K562 (cell line): ENCODE results near the gene PMFBP1. TPM values are rescaled to one million over a fixed set of nuclear protein-coding genes. Genes with fewer than 3 reads are reported as not detected.

Source experiments
- ATAC-seq: fragments of 200-7000 bp; cut with Tn5 transposase; 3 replicates; pipeline ENCODE4 v1.9.1; 2020; ENCODE audit warnings: moderate library complexity
- BruUV-seq: library from RNA; stranded (reverse); fragments of 400-500 nt; replicated peaks from 2 replicates; lab custom pipeline; 2021; lab: Mats Ljungman, UMichigan
- CTCF ChIA-PET: fragments of 300-600 bp; formaldehyde crosslinking; extraction: SDS; loops from one replicate; lab custom pipeline; 2021; ENCODE audit warnings: low intra/inter-chr PET ratio; lab: Yijun Ruan, JAX
- POLR2A ChIA-PET: fragments of 300-600, 350-650 bp; sonication (Branson Sonifier 250); formaldehyde crosslinking; extraction: SDS; loops from one replicate; lab custom pipeline; 2021; ENCODE audit warnings: antibody characterized with exemption, inconsistent platforms; lab: Yijun Ruan, JAX
- DNase-seq, 4 experiments: peaks; one replicate each; pipeline versions ENCODE4 v3.0.0 to v3.0.0-alpha.2; 2011 to 2018; ENCODE audit warnings: low spot score in 3 of 4, mixed read lengths in 3 of 4; ENCODE audit errors: extremely low read depth in 1 of 4
- FAIRE-seq: peaks from 2 replicates; lab custom pipeline; 2011; peaks lifted over from hg19 to GRCh38; lab: Jason Lieb, UNC
- H2AFZ ChIP-seq: 2 replicates; pipeline ENCODE4 v1.6.0; 2011; ENCODE audit warnings: low read depth, low read length, control low read depth, inconsistent platforms
- H3K27ac ChIP-seq: fragments of 200-600 bp; 3 replicates; pipeline ENCODE4 v1.8.0; 2011; ENCODE audit warnings: low read depth, mild to moderate bottlenecking, control low read depth, inconsistent platforms, low read length, moderate library complexity, mixed read lengths; ENCODE audit errors: extremely low read depth
- H3K27me3 ChIP-seq, 2 experiments: fragments of 300-600 bp in 1 of 2; 2 replicates in 1 of 2; 3 replicates in 1 of 2; pipeline versions ENCODE4 v1.6.0 to v1.8.0; 2011; ENCODE audit warnings: inconsistent platforms in 2 of 2, low read length in 2 of 2, mild to moderate bottlenecking in 1 of 2, mixed read lengths in 1 of 2, moderate library complexity in 1 of 2; ENCODE audit not compliant: control insufficient read depth in 2 of 2, insufficient read depth in 2 of 2
- H3K36me3 ChIP-seq: fragments of 300-600 bp; 3 replicates; pipeline ENCODE4 v1.8.0; 2011; ENCODE audit warnings: mild to moderate bottlenecking, low read length, inconsistent platforms; ENCODE audit not compliant: control insufficient read depth, insufficient read depth
- H3K4me1 ChIP-seq, 2 experiments: fragments of 200-600 bp in 1 of 2; replicated peaks in 1 of 2; 2 replicates in 1 of 2; 3 replicates in 1 of 2; pipeline versions ENCODE4 v1.5.1 to v1.8.0; 2011; ENCODE audit warnings: inconsistent platforms in 2 of 2, low read length in 2 of 2, mild to moderate bottlenecking in 1 of 2, mixed read lengths in 1 of 2, moderate library complexity in 1 of 2; ENCODE audit not compliant: control insufficient read depth in 2 of 2, insufficient read depth in 2 of 2
- H3K4me2 ChIP-seq: 2 replicates; pipeline ENCODE4 v1.6.1; 2011; ENCODE audit warnings: low read length, control low read depth, inconsistent platforms, mixed read lengths; ENCODE audit not compliant: insufficient read depth
- H3K4me3 ChIP-seq: fragments of 200-600 bp; sonication (generic), shearing (Covaris generic); 2 replicates; pipeline ENCODE4 v1.5.1; 2016; ENCODE audit warnings: control low read depth, inconsistent platforms
- H3K79me2 ChIP-seq: fragments of 200-600 bp; 3 replicates; pipeline ENCODE4 v1.8.0; 2011; ENCODE audit warnings: low read length, inconsistent platforms; ENCODE audit not compliant: control insufficient read depth, insufficient read depth
- H3K9ac ChIP-seq, 2 experiments: 2 replicates each; pipeline versions ENCODE4 v1.6.0 to v1.6.1; 2011; ENCODE audit warnings: low read depth in 2 of 2, low read length in 2 of 2, control low read depth in 1 of 2, inconsistent platforms in 1 of 2, mild to moderate bottlenecking in 1 of 2, mixed read lengths in 1 of 2; ENCODE audit not compliant: insufficient read depth in 1 of 2
- H3K9me1 ChIP-seq: one replicate; pipeline ENCODE4 v1.6.0; 2011; ENCODE audit warnings: inconsistent platforms, mild to moderate bottlenecking, low read length, moderate library complexity; ENCODE audit not compliant: control insufficient read depth, insufficient read depth
- H3K9me3 ChIP-seq: replicated peaks from 2 replicates; pipeline ENCODE4 v1.5.1; 2011; ENCODE audit warnings: low read depth, low read length, inconsistent platforms; ENCODE audit not compliant: control insufficient read depth, insufficient read depth
- H4K20me1 ChIP-seq: replicated peaks from 2 replicates; pipeline ENCODE4 v1.6.1; 2011; ENCODE audit warnings: low read length, inconsistent platforms, mixed read lengths; ENCODE audit not compliant: control insufficient read depth, insufficient read depth
- BCOR ChIP-seq: fragments of 450-650 bp; IDR thresholded peaks from 2 replicates; pipeline ENCODE4 v1.6.1; 2016
- CBFB ChIP-seq: sonication (generic); formaldehyde crosslinking; IDR thresholded peaks from 2 replicates; pipeline ENCODE4 v1.4.0; 2020; ENCODE audit warnings: mild to moderate bottlenecking, missing genetic modification reagents
- CBX5 ChIP-seq: IDR thresholded peaks from 2 replicates; pipeline ENCODE4 v1.6.1; 2014; ENCODE audit warnings: low read depth, borderline replicate concordance
- FOXK2 ChIP-seq, 2 experiments: fragments of 450-650 bp; IDR thresholded peaks in 1 of 2; conservative IDR thresholded peaks in 1 of 2; 2 replicates each; pipeline ENCODE4 v1.6.1; 2016; ENCODE audit warnings: low read depth in 2 of 2, mild to moderate bottlenecking in 1 of 2
- FOXM1 ChIP-seq, 2 experiments: fragments of 450-650 bp in 1 of 2; sonication (generic) in 1 of 2; formaldehyde crosslinking in 1 of 2; IDR thresholded peaks; 2 replicates each; pipeline versions ENCODE4 v1.6.1 to v1.9.0; 2017 to 2022; ENCODE audit warnings: low read depth in 2 of 2, mild to moderate bottlenecking in 2 of 2, missing genetic modification reagents in 1 of 2, moderate library complexity in 1 of 2
- PRPF4 ChIP-seq: fragments of 200-400 bp; formaldehyde crosslinking; IDR thresholded peaks from one replicate; pipeline ENCODE4 v1.6.1; 2017; ENCODE audit warnings: low read length, low read depth, mild to moderate bottlenecking; ENCODE audit not compliant: insufficient read depth, poor library complexity, severe bottlenecking
- TAF9B ChIP-seq: fragments of 450-650 bp; IDR thresholded peaks from 2 replicates; pipeline ENCODE4 v1.6.1; 2018; ENCODE audit warnings: mild to moderate bottlenecking; ENCODE audit not compliant: partially characterized antibody
- ZFX ChIP-seq: sonication (generic); formaldehyde crosslinking; IDR thresholded peaks from 2 replicates; pipeline ENCODE4 v1.8.0; 2022; ENCODE audit warnings: mild to moderate bottlenecking, missing genetic modification reagents, moderate library complexity
- WGBS: fragments of 100-300 bp; shearing (Covaris generic); methylation state at CpG from one replicate; pipeline ENCODE4 v1.1.6; 2016; ENCODE audit warnings: low coverage, mixed read lengths; ENCODE audit not compliant: insufficient coverage; ENCODE audit errors: missing lambda C conversion rate; 5-methylcytosine and 5-hydroxymethylcytosine counted together
- in situ Hi-C: fragments of 300-500 bp; cut with MboI; formaldehyde crosslinking; loops from 4 replicates; pipeline ENCODE4 v1.15.0; 2018; ENCODE audit warnings: inconsistent platforms, mixed read lengths
- intact Hi-C: fragments of 100-400 bp; cut with micrococcal nuclease; formaldehyde crosslinking; loops from 2 replicates; pipeline ENCODE4 v1.14.2; 2022
- polyA plus RNA-seq, 8 experiments: library from polyadenylated mRNA; depleted of rRNA in 4 of 8; stranded (reverse) in 5 of 8; unstranded in 3 of 8; fragments of >200 nt; fragmentation: Nextera tagmentation in 2 of 8; fragmentation: Illumina TruSeq in 1 of 8; extraction: Ambion mirVana in 2 of 8; extraction: Trizol in 1 of 8; gene quantifications; 2 replicates each; pipeline versions ENCODE4 v1.2.1 to v1.2.3, GENCODE V29; 2011 to 2014; ENCODE audit warnings: inconsistent platforms in 1 of 8, missing spikeins in 1 of 8
- total RNA-seq, 7 experiments: library from RNA; depleted of rRNA in 6 of 7; stranded (reverse); fragments of >200 nt in 6 of 7; fragmentation: Illumina TruSeq in 2 of 7; extraction: Trizol in 2 of 7; gene quantifications; 2 replicates each; pipeline versions ENCODE4 v1.2.1 to v1.2.3, GENCODE V29; 2011 to 2021; ENCODE audit warnings: low replicate concordance in 1 of 7
- TF ChIP-seq, protein P1 (sequence below): fragments of 450-650 bp; IDR thresholded peaks from 2 replicates; pipeline ENCODE4 v1.6.1; 2017; ENCODE audit warnings: antibody characterized with exemption
- TF ChIP-seq, protein P2 (sequence below): fragments of 450-650 bp; IDR thresholded peaks from 2 replicates; pipeline ENCODE4 v1.6.1; 2016; ENCODE audit warnings: antibody characterized with exemption
- TF ChIP-seq, protein P3 (sequence below): fragments of 450-650 bp; formaldehyde crosslinking; IDR thresholded peaks from 2 replicates; pipeline ENCODE4 v1.4.0; 2020; ENCODE audit warnings: mild to moderate bottlenecking, moderate library complexity
- TF ChIP-seq, protein P4 (sequence below): fragments of 450-650 bp; IDR thresholded peaks from 2 replicates; pipeline ENCODE4 v1.6.1; 2014; ENCODE audit warnings: low read depth, mild to moderate bottlenecking, moderate library complexity, borderline replicate concordance
- TF ChIP-seq, protein P5 (sequence below): sonication (generic); formaldehyde crosslinking; IDR thresholded peaks from 2 replicates; pipeline ENCODE4 v1.9.0; 2022; ENCODE audit warnings: mild to moderate bottlenecking, missing genetic modification reagents

PMFBP1 gene
- total and polyA plus RNA-seq, 9 of the 15 experiments (the other 6 are each of a cell fraction or from before 2014, with no cell fraction given): 0.13 to 0.91 (median 0.47) TPM

DNA sequence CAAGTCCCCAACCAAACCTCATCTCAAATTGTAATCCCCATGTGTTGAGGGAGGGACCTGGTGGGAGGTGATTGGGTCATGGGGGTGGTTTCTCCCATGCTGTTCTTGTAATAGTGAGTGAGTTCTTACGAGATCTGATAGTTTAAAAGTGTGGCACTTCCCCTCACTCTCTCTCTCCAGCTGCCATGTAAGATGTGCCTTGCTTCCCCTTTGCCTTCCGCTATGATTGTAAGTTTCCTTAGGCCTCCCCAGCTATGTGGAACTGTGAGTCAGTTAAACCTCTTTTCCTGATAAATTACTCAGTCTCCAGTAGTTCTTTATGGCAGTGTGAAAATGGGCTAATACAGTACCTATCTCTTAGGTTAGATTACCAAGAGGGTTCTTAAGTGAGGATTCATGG is 5.8 kb downstream of the PMFBP1 start:
- BruUV-seq: no TSS peak
- FAIRE-seq (no peak), DNase-seq (no peak), ATAC-seq (no peak)
- H3K9ac ChIP-seq: no peak overlapping the region
- in situ Hi-C loops: no loop called here
- no peaks in the 10 kb centered on the region for H3K9me1 ChIP-seq
- H3K27ac ChIP-seq: no peak overlapping the region
- H3K36me3 ChIP-seq: no peaks in the 10 kb centered on the region
- H4K20me1 ChIP-seq: no peaks in the 10 kb centered on the region
- no peaks in the 10 kb centered on the region for H3K4me1 ChIP-seq
- H3K79me2 ChIP-seq: no peaks in the 10 kb centered on the region
- H3K4me2 ChIP-seq: no peak overlapping the region
- CTCF ChIA-PET: no interaction called here
- H3K27me3 ChIP-seq: 0 out of 5 replicates have a peak, but pooled peaks cover 0 to 7% of the 10 kb centered on the region in 2 experiments
- no peaks in the 10 kb centered on the region for H3K9me3 ChIP-seq
- H2AFZ ChIP-seq: no peak overlapping the region
- WGBS: 27% methylated on average over 2 of the region's 2 CpGs
- POLR2A ChIA-PET: interaction anchor here (0.6 to 1.2 kb wide), 2 partner anchors 10 to 18 kb away, joined by 4 read pairs; no protein-coding TSS in a partner anchor
- intact Hi-C loops: no loop called here
- no peak overlapping the region for H3K4me3 ChIP-seq
- TF ChIP-seq, protein P1, sequence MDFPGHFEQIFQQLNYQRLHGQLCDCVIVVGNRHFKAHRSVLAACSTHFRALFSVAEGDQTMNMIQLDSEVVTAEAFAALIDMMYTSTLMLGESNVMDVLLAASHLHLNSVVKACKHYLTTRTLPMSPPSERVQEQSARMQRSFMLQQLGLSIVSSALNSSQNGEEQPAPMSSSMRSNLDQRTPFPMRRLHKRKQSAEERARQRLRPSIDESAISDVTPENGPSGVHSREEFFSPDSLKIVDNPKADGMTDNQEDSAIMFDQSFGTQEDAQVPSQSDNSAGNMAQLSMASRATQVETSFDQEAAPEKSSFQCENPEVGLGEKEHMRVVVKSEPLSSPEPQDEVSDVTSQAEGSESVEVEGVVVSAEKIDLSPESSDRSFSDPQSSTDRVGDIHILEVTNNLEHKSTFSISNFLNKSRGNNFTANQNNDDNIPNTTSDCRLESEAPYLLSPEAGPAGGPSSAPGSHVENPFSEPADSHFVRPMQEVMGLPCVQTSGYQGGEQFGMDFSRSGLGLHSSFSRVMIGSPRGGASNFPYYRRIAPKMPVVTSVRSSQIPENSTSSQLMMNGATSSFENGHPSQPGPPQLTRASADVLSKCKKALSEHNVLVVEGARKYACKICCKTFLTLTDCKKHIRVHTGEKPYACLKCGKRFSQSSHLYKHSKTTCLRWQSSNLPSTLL: no peak
- no peak for TF ChIP-seq TAF9B
- TF ChIP-seq, protein P2, sequence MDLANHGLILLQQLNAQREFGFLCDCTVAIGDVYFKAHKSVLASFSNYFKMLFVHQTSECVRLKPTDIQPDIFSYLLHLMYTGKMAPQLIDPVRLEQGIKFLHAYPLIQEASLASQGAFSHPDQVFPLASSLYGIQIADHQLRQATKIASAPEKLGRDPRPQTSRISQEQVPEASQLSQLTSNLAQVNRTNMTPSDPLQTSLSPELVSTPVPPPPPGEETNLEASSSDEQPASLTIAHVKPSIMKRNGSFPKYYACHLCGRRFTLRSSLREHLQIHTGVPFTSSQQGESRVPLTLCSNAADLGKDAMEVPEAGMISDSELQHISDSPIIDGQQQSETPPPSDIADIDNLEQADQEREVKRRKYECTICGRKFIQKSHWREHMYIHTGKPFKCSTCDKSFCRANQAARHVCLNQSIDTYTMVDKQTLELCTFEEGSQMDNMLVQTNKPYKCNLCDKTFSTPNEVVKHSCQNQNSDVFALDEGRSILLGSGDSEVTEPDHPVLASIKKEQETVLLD: no peak
- TF ChIP-seq BCOR: no peak
- TF ChIP-seq, protein P3, sequence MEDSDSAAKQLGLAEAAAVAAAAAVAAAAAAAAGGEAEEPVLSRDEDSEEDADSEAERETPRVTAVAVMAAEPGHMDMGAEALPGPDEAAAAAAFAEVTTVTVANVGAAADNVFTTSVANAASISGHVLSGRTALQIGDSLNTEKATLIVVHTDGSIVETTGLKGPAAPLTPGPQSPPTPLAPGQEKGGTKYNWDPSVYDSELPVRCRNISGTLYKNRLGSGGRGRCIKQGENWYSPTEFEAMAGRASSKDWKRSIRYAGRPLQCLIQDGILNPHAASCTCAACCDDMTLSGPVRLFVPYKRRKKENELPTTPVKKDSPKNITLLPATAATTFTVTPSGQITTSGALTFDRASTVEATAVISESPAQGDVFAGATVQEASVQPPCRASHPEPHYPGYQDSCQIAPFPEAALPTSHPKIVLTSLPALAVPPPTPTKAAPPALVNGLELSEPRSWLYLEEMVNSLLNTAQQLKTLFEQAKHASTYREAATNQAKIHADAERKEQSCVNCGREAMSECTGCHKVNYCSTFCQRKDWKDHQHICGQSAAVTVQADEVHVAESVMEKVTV (CRISPR knock-in tag): no peak
- TF ChIP-seq PRPF4: no peak
- no peak for TF ChIP-seq FOXK2 (conservative IDR thresholded peaks at IDR 0.05 in 1 of 2, IDR thresholded peaks at IDR 0.05 in 1 of 2; ENCODE audit: low read depth in 2 of 2)
- TF ChIP-seq ZFX (CRISPR knock-in tag): no peak
- no peak for TF ChIP-seq CBX5
- TF ChIP-seq, protein P4, sequence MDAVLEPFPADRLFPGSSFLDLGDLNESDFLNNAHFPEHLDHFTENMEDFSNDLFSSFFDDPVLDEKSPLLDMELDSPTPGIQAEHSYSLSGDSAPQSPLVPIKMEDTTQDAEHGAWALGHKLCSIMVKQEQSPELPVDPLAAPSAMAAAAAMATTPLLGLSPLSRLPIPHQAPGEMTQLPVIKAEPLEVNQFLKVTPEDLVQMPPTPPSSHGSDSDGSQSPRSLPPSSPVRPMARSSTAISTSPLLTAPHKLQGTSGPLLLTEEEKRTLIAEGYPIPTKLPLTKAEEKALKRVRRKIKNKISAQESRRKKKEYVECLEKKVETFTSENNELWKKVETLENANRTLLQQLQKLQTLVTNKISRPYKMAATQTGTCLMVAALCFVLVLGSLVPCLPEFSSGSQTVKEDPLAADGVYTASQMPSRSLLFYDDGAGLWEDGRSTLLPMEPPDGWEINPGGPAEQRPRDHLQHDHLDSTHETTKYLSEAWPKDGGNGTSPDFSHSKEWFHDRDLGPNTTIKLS: no peak
- TF ChIP-seq FOXM1 (IDR thresholded peaks at IDR 0.05; ENCODE audit: low read depth): no peak
- TF ChIP-seq FOXM1 (CRISPR knock-in tag; IDR thresholded peaks at IDR 0.05; ENCODE audit: low read depth): no peak
- TF ChIP-seq, protein P5, sequence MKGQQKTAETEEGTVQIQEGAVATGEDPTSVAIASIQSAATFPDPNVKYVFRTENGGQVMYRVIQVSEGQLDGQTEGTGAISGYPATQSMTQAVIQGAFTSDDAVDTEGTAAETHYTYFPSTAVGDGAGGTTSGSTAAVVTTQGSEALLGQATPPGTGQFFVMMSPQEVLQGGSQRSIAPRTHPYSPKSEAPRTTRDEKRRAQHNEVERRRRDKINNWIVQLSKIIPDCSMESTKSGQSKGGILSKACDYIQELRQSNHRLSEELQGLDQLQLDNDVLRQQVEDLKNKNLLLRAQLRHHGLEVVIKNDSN (CRISPR knock-in tag): no peak
- TF ChIP-seq CBFB (CRISPR knock-in tag): no peak
